Keratinocyte (primary cell): ENCODE measurements around the gene KIAA1143.

Source experiments
- CTCF ChIP-seq, 3 experiments: IDR thresholded peaks in 1 of 3; conservative IDR thresholded peaks in 1 of 3; optimal IDR thresholded peaks in 1 of 3; 2 replicates in 2 of 3; 3 replicates in 1 of 3; pipeline versions ENCODE3 to v1.5.1; 2011; ENCODE audit warnings: low read length in 3 of 3, mild to moderate bottlenecking in 3 of 3, moderate library complexity in 2 of 3, control low read depth in 1 of 3, inconsistent platforms in 1 of 3; ENCODE audit not compliant: insufficient read depth in 2 of 3; ENCODE audit errors: extremely low read depth in 1 of 3
- EZH2 ChIP-seq: IDR thresholded peaks from one replicate; pipeline ENCODE4 v1.6.1; 2012; ENCODE audit warnings: inconsistent platforms, mild to moderate bottlenecking, low read length, moderate library complexity

GRCh38 chr3:44729384-44729910, 32.0 kb downstream of the KIAA1143 start, which contains the start of gene ZNF501:
- TF ChIP-seq CTCF (optimal IDR thresholded peaks at IDR 0.05 in 1 of 3, IDR thresholded peaks at IDR 0.05 in 1 of 3, conservative IDR thresholded peaks at IDR 0.05 in 1 of 3; ENCODE audit: extremely low read depth in 1 of 3, insufficient read depth in 2 of 3, low read length in 3 of 3) (no peak), EZH2 (no peak)
